NOMO-1 (cell line): ENCODE data around the gene USP22.

ENCODE experiments used
- DNase-seq, 2 experiments: peaks; one replicate each; lab custom pipeline; 2025; ENCODE audit not compliant: unreplicated experiment in 2 of 2; lab: John Stamatoyannopoulos, UW

USP22 gene

GRCh38 chr17:20965492-20965891 is 77.3 kb downstream of the USP22 start:
- DNase-seq, result no peak

- no peak for DNase-seq
These were observed 81.2 kb downstream of the USP22 start for GRCh38 chr17:20961586-20961985.

- no peak for DNase-seq
These were observed 81.9 kb downstream of the USP22 start for GRCh38 chr17:20960871-20961270.

GRCh38 chr17:20955427-20956323 is 87.1 kb downstream of the USP22 start:
- DNase-seq, result peak in 1 of 2 experiments; percentile 42

GRCh38 chr17:20954794-20955193 is 88.0 kb downstream of the USP22 start:
- DNase-seq, result no peak

GRCh38 chr17:20952183-20952582 is 90.6 kb downstream of the USP22 start:
- no peak for DNase-seq
